Calu3 (cell line): ENCODE measurements around the gene LDLRAD4. TPM values are rescaled to one million over a fixed set of nuclear protein-coding genes. Genes with fewer than 3 reads are reported as not detected.

ENCODE experiments used
- BruUV-seq: library from RNA; stranded (reverse); fragments of 400-500 nt; replicated peaks from 2 replicates; lab custom pipeline; 2021; lab: Mats Ljungman, UMichigan
- CTCF ChIA-PET: fragments of 300-600 bp; sonication (Branson Sonifier 250); formaldehyde crosslinking; loops from one replicate; lab custom pipeline; 2022; ENCODE audit warnings: antibody characterized with exemption; lab: Charles Lee
- DNase-seq: peaks from one replicate; pipeline ENCODE4 v3.0.0; 2022
- H3K27ac Mint-ChIP-seq: one replicate; pipeline ENCODE4 v1.8.0; 2022; ENCODE audit warnings: mixed read lengths; ENCODE audit not compliant: unreplicated experiment
- H3K27me3 Mint-ChIP-seq: one replicate; pipeline ENCODE4 v1.8.0; 2022; ENCODE audit warnings: mixed read lengths; ENCODE audit not compliant: unreplicated experiment
- H3K36me3 Mint-ChIP-seq: one replicate; pipeline ENCODE4 v1.8.0; 2022; ENCODE audit warnings: mild to moderate bottlenecking, moderate library complexity, mixed read lengths; ENCODE audit not compliant: insufficient read depth, unreplicated experiment
- H3K4me1 Mint-ChIP-seq: one replicate; pipeline ENCODE4 v1.8.0; 2022; ENCODE audit warnings: mild to moderate bottlenecking, low read depth, mixed read lengths; ENCODE audit not compliant: unreplicated experiment
- H3K4me3 Mint-ChIP-seq: one replicate; pipeline ENCODE4 v1.8.0; 2022; ENCODE audit warnings: mild to moderate bottlenecking, low read depth, moderate library complexity, mixed read lengths; ENCODE audit not compliant: unreplicated experiment
- H3K9me3 Mint-ChIP-seq: one replicate; pipeline ENCODE4 v1.8.0; 2022; ENCODE audit warnings: low read depth, mixed read lengths; ENCODE audit not compliant: unreplicated experiment
- CTCF ChIP-seq: fragments of 200-600 bp; IDR thresholded peaks from one replicate; pipeline ENCODE4 v1.8.0; 2022; ENCODE audit warnings: antibody characterized with exemption; ENCODE audit not compliant: unreplicated experiment
- intact Hi-C: fragments of 100-400 bp; cut with micrococcal nuclease; formaldehyde crosslinking; loops from one replicate; pipeline ENCODE4 v1.10.0; 2022; ENCODE audit not compliant: unreplicated experiment
- total RNA-seq: library from RNA; stranded (reverse); gene quantifications from 2 replicates; pipeline ENCODE4 v1.2.3, GENCODE V29; 2022

LDLRAD4 gene
- total RNA-seq, 1 experiment from 2014 or later: 0.50 TPM

GRCh38 chr18:13354402-13354801, 135.8 kb downstream of the LDLRAD4 start:
- no peaks in the 10 kb centered on the region for H3K36me3 Mint-ChIP-seq
- H3K4me3 Mint-ChIP-seq: no peak overlapping the region
- H3K27me3 Mint-ChIP-seq: no peaks in the 10 kb centered on the region
- DNase-seq: no peak
- H3K4me1 Mint-ChIP-seq: no peaks in the 10 kb centered on the region
- H3K27ac Mint-ChIP-seq: no peak overlapping the region
- no peak for TF ChIP-seq CTCF
- CTCF ChIA-PET: no interaction called here
- no TSS peak for BruUV-seq
- peaks cover 9% of the 10 kb centered on the region for H3K9me3 Mint-ChIP-seq
- intact Hi-C loops: no loop called here

GRCh38 chr18:13356032-13356431, 137.5 kb downstream of the LDLRAD4 start:
- TF ChIP-seq CTCF: no peak
- no TSS peak for BruUV-seq
- intact Hi-C loops: no loop called here
- Mint-ChIP-seq H3K27ac (no peak overlapping the region), H3K4me1 (no peaks in the 10 kb centered on the region), H3K4me3 (no peak overlapping the region), H3K27me3 (no peaks in the 10 kb centered on the region), H3K36me3 (no peaks in the 10 kb centered on the region), H3K9me3 (peaks cover 6% of the 10 kb centered on the region)
- CTCF ChIA-PET: interaction anchor here (0.8 kb wide), 1 partner anchor 26 kb away, joined by 9 read pairs; no protein-coding TSS in a partner anchor
- DNase-seq: no peak

- intact Hi-C loops: no loop called here
- Mint-ChIP-seq H3K27me3 (peaks cover 12% of the 10 kb centered on the region), H3K36me3 (no peaks in the 10 kb centered on the region), H3K4me1 (no peaks in the 10 kb centered on the region), H3K27ac (no peak overlapping the region), H3K4me3 (no peak overlapping the region), H3K9me3 (peaks cover 6% of the 10 kb centered on the region)
- no peak for TF ChIP-seq CTCF
- BruUV-seq: no TSS peak
- CTCF ChIA-PET: no interaction called here
- DNase-seq: no peak
Observed at GRCh38 chr18:13357289-13357688, 138.7 kb downstream of the LDLRAD4 start.

GRCh38 chr18:13359210-13359609, 140.7 kb downstream of the LDLRAD4 start:
- CTCF ChIA-PET: no interaction called here

More at GRCh38 chr18:13359210-13359609, 140.7 kb downstream of the LDLRAD4 start:
- no peak overlapping the region for H3K4me3 Mint-ChIP-seq
- H3K9me3 Mint-ChIP-seq: peaks cover 3% of the 10 kb centered on the region
- no peaks in the 10 kb centered on the region for H3K4me1 Mint-ChIP-seq
- no peak for TF ChIP-seq CTCF
- no peaks in the 10 kb centered on the region for H3K36me3 Mint-ChIP-seq
- H3K27me3 Mint-ChIP-seq: peaks cover 23% of the 10 kb centered on the region
- no TSS peak for BruUV-seq
- no peak for DNase-seq
- no peak overlapping the region for H3K27ac Mint-ChIP-seq
- intact Hi-C loops: no loop called here
